ENCODE measurements around the gene RPA3.

The RPA3 gene

DNA sequence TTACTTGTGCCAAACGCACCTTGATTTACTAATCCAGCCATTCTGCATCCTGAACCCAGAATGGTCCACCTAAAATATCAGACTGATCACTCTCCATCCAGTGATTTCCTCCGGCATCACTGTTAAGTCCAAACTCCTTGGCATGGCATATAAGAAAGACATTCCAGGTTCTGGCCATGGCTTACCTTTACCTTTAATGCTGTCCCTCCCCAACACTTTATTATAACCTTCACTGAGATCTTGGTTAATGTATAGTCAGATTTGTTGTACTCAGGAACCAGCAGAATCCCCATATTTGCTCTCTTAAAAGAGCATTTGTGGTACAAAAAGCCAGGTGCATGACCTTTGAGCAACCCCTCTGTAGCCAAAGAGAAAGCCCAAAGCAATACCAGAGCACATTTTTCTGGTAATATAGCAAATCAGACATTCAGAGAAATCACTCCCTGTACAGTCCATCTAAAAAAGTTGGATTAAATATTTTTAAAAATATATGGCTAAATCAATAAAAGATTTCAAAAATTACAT lies 67.7 kb downstream of the RPA3 start:
- H3K27ac ChIP-seq (ENCODE audit: extremely low read depth, low read depth, low read length): no peak overlapping the region
- POLR2A ChIA-PET: interaction anchor here (1.9 kb wide), 1 partner anchor 10 kb away, joined by 5 read pairs; the partner anchor contains the start of gene UMAD1
- H3K9me3 ChIP-seq (ENCODE audit: control insufficient read depth, insufficient read depth, low read depth, low read length): no peaks in the 10 kb centered on the region
- H3K4me3 ChIP-seq (ENCODE audit: low read depth, low read length): no peak overlapping the region
- peaks cover 15% of the 10 kb centered on the region for H3K4me1 ChIP-seq (ENCODE audit: control insufficient read depth, insufficient read depth, low read length)
- H3K36me3 ChIP-seq (ENCODE audit: control insufficient read depth in 2 of 2, insufficient read depth in 1 of 2, low read length in 2 of 2): no peaks in the 10 kb centered on the region
- TF ChIP-seq, protein P1, sequence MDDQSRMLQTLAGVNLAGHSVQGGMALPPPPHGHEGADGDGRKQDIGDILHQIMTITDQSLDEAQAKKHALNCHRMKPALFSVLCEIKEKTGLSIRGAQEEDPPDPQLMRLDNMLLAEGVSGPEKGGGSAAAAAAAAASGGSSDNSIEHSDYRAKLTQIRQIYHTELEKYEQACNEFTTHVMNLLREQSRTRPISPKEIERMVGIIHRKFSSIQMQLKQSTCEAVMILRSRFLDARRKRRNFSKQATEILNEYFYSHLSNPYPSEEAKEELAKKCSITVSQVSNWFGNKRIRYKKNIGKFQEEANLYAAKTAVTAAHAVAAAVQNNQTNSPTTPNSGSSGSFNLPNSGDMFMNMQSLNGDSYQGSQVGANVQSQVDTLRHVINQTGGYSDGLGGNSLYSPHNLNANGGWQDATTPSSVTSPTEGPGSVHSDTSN (CRISPR knock-in tag; IDR thresholded peaks at IDR 0.05): no peak
- TF ChIP-seq ZNF621 (tag by site-specific recombination; IDR thresholded peaks at IDR 0.05) (no peak), ZNF174 (tag by site-specific recombination; IDR thresholded peaks at IDR 0.05) (no peak), MZF1 (tag by site-specific recombination; IDR thresholded peaks at IDR 0.05; ENCODE audit: borderline replicate concordance) (no peak), ZBTB17 (tag by site-specific recombination; IDR thresholded peaks at IDR 0.05) (no peak), ZNF223 (tag by site-specific recombination; IDR thresholded peaks at IDR 0.05) (no peak), ZNF624 (tag by site-specific recombination; IDR thresholded peaks at IDR 0.05) (no peak), ZNF155 (tag by site-specific recombination; IDR thresholded peaks at IDR 0.05) (no peak), ZNF776 (tag by site-specific recombination; IDR thresholded peaks at IDR 0.05; ENCODE audit: borderline replicate concordance) (no peak), ZNF24 (tag by site-specific recombination; IDR thresholded peaks at IDR 0.05) (no peak), HOXC10 (CRISPR knock-in tag; IDR thresholded peaks at IDR 0.05) (no peak), SP3 (tag by site-specific recombination; IDR thresholded peaks at IDR 0.05) (no peak), ZNF140 (tag by site-specific recombination; IDR thresholded peaks at IDR 0.05) (no peak)
- TF ChIP-seq, protein P2, sequence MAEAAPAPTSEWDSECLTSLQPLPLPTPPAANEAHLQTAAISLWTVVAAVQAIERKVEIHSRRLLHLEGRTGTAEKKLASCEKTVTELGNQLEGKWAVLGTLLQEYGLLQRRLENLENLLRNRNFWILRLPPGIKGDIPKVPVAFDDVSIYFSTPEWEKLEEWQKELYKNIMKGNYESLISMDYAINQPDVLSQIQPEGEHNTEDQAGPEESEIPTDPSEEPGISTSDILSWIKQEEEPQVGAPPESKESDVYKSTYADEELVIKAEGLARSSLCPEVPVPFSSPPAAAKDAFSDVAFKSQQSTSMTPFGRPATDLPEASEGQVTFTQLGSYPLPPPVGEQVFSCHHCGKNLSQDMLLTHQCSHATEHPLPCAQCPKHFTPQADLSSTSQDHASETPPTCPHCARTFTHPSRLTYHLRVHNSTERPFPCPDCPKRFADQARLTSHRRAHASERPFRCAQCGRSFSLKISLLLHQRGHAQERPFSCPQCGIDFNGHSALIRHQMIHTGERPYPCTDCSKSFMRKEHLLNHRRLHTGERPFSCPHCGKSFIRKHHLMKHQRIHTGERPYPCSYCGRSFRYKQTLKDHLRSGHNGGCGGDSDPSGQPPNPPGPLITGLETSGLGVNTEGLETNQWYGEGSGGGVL (tag by site-specific recombination; IDR thresholded peaks at IDR 0.05): no peak
- TF ChIP-seq, protein P3, sequence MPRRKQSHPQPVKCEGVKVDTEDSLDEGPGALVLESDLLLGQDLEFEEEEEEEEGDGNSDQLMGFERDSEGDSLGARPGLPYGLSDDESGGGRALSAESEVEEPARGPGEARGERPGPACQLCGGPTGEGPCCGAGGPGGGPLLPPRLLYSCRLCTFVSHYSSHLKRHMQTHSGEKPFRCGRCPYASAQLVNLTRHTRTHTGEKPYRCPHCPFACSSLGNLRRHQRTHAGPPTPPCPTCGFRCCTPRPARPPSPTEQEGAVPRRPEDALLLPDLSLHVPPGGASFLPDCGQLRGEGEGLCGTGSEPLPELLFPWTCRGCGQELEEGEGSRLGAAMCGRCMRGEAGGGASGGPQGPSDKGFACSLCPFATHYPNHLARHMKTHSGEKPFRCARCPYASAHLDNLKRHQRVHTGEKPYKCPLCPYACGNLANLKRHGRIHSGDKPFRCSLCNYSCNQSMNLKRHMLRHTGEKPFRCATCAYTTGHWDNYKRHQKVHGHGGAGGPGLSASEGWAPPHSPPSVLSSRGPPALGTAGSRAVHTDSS (tag by site-specific recombination; IDR thresholded peaks at IDR 0.05): no peak
- TF ChIP-seq, protein P4, sequence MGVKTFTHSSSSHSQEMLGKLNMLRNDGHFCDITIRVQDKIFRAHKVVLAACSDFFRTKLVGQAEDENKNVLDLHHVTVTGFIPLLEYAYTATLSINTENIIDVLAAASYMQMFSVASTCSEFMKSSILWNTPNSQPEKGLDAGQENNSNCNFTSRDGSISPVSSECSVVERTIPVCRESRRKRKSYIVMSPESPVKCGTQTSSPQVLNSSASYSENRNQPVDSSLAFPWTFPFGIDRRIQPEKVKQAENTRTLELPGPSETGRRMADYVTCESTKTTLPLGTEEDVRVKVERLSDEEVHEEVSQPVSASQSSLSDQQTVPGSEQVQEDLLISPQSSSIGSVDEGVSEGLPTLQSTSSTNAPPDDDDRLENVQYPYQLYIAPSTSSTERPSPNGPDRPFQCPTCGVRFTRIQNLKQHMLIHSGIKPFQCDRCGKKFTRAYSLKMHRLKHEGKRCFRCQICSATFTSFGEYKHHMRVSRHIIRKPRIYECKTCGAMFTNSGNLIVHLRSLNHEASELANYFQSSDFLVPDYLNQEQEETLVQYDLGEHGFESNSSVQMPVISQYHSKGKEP (tag by site-specific recombination; IDR thresholded peaks at IDR 0.05): no peak
- CTCF ChIA-PET: no interaction called here

DNA sequence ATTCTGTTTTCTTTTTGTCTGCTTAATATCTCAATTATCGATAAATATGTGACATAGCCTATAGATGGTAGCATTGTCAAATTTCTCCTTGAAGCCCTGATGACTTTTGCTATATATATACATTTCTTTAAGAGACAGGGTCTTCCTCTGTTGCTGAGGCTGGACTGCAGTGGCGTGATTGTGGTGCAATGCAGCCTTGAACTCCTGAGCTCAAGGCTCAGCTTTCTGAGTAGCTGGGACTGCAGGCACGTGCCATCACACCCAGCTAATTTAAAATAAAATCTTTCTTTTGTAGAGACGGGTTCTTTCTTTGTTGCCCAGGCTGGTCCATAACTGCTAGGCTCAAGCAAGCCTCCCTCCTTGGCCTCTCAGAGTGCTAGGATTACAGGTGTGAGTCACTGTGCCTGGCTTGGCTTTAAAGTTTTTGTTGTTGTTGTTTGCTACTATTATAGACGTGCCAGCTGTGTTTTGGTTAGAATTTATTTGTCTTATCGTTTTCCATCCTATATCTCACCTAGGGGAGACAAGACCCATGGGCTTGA lies 70.8 kb downstream of the RPA3 start:
- Histone ChIP-seq H3K27ac (ENCODE audit: extremely low read depth, low read depth, low read length) (no peak overlapping the region), H3K9me3 (ENCODE audit: control insufficient read depth, insufficient read depth, low read depth, low read length) (no peaks in the 10 kb centered on the region), H3K36me3 (ENCODE audit: control insufficient read depth in 2 of 2, insufficient read depth in 1 of 2, low read length in 2 of 2) (no peaks in the 10 kb centered on the region), H3K4me1 (ENCODE audit: control insufficient read depth, insufficient read depth, low read length) (peaks cover 6% of the 10 kb centered on the region), H3K4me3 (ENCODE audit: low read depth, low read length) (no peak overlapping the region)
- TF ChIP-seq ZFP41 (tag by site-specific recombination; IDR thresholded peaks at IDR 0.05; ENCODE audit: borderline replicate concordance) (no peak), FEZF1 (tag by site-specific recombination; IDR thresholded peaks at IDR 0.05) (peak; percentile 55), ZNF660 (tag by site-specific recombination; IDR thresholded peaks at IDR 0.05) (no peak), ZNF555 (tag by site-specific recombination; conservative IDR thresholded peaks at IDR 0.05) (no peak), GFI1B (tag by site-specific recombination; IDR thresholded peaks at IDR 0.05) (no peak), ZBTB17 (tag by site-specific recombination; IDR thresholded peaks at IDR 0.05) (no peak)
- ChIA-PET POLR2A (interaction anchor here (0.6 kb wide), 1 partner anchor 66 kb away, joined by 3 read pairs; no protein-coding TSS in a partner anchor), CTCF (interaction anchor here (0.6 kb wide), 1 partner anchor 543 kb away, joined by 3 read pairs; no protein-coding TSS in a partner anchor)

All from HEK293 (cell line).